ENCODE measurements around the gene DNAJB1.

- no peak for TF ChIP-seq CTCF (IDR thresholded peaks at IDR 0.05)
- TF ChIP-seq EZH2phosphoT487 (IDR thresholded peaks at IDR 0.05), result no peak
These were observed 18.9 kb upstream of the DNAJB1 start for GRCh38 chr19:14536926-14537692.

All from neural progenitor cell (in vitro differentiated cells).